Peyer's patch (tissue), 4 donors: Measurements from ENCODE around the gene RFX2.

Source experiments
- CTCF ChIP-seq, 6 experiments: fragments of 450-650 bp in 4 of 6; fragments of 200-600 bp in 2 of 6; sonication (generic) in 1 of 6; IDR thresholded peaks; one replicate each; pipeline ENCODE4 v1.5.1; 2017 to 2019; ENCODE audit warnings: antibody characterized with exemption in 6 of 6, mild to moderate bottlenecking in 3 of 6, moderate library complexity in 1 of 6
- POLR2A ChIP-seq, 2 donors: fragments of 450-650 bp; IDR thresholded peaks; one replicate each; pipeline ENCODE4 v1.5.1; 2017; ENCODE audit warnings: antibody characterized with exemption in 2 of 2, mild to moderate bottlenecking in 2 of 2, moderate library complexity in 2 of 2

- TF ChIP-seq CTCF (IDR thresholded peaks at IDR 0.05) (no peak), POLR2A (IDR thresholded peaks at IDR 0.05) (no peak)
These were observed 30.9 kb upstream of the RFX2 start for GRCh38 chr19:6141217-6141616.
